ENCODE results near the gene PROC.

DNA sequence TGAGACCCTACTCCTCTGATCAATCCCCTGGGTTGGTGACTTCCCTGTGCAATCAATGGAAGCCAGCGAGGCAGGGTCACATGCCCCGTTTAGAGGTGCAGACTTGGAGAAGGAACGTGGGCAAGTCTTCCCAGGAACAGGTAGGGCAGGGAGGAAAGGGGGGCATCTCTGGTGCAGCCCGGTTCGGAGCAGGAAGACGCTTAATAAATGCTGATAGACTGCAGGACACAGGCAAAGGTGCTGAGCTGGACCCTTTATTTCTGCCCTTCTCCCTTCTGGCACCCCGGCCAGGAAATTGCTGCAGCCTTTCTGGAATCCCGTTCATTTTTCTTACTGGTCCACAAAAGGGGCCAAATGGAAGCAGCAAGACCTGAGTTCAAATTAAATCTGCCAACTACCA, 821 bp upstream of the PROC start:
- TF ChIP-seq, protein P1, sequence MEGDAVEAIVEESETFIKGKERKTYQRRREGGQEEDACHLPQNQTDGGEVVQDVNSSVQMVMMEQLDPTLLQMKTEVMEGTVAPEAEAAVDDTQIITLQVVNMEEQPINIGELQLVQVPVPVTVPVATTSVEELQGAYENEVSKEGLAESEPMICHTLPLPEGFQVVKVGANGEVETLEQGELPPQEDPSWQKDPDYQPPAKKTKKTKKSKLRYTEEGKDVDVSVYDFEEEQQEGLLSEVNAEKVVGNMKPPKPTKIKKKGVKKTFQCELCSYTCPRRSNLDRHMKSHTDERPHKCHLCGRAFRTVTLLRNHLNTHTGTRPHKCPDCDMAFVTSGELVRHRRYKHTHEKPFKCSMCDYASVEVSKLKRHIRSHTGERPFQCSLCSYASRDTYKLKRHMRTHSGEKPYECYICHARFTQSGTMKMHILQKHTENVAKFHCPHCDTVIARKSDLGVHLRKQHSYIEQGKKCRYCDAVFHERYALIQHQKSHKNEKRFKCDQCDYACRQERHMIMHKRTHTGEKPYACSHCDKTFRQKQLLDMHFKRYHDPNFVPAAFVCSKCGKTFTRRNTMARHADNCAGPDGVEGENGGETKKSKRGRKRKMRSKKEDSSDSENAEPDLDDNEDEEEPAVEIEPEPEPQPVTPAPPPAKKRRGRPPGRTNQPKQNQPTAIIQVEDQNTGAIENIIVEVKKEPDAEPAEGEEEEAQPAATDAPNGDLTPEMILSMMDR (IDR thresholded peaks at IDR 0.05), result no peak
- TF ChIP-seq POLR2A (IDR thresholded peaks at IDR 0.05), result no peak
- TF ChIP-seq POLR2AphosphoS5 (IDR thresholded peaks at IDR 0.05), result no peak
